DND-41 (cell line): ENCODE results near the gene NTM.

ENCODE experiments used
- EZH2 ChIP-seq: IDR thresholded peaks from 3 replicates; pipeline ENCODE4 v1.6.1; 2012; ENCODE audit warnings: borderline replicate concordance, low read depth, mild to moderate bottlenecking, moderate library complexity, low read length, inconsistent platforms; ENCODE audit not compliant: severe bottlenecking
- TF ChIP-seq, protein P1 (sequence below): IDR thresholded peaks from 2 replicates; pipeline ENCODE4 v1.5.1; 2012; ENCODE audit warnings: borderline replicate concordance, low read length, moderate library complexity, mild to moderate bottlenecking; ENCODE audit not compliant: poor library complexity, severe bottlenecking; ENCODE audit errors: extremely low read depth

DNA sequence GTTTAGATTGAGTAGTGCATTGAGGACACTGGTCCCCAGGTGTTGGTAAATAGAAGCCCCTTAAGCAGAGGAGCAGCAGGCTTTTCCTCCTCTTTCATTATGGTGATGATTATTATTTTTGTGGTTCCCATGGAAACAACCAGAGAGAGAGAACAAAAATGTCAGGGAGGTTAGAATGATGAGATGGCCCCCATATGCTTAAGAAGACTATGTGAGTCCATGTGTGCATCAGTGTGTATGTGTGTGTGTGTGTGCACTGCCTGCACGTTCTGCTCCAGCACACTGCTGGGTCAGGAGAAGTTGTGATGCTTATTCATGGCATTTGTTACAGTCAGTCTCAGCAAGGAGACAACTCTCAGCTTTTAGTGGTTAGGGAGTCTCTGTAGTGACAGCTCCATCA is 724.2 kb downstream of the NTM start:
- no peak for TF ChIP-seq EZH2
- TF ChIP-seq, protein P1, sequence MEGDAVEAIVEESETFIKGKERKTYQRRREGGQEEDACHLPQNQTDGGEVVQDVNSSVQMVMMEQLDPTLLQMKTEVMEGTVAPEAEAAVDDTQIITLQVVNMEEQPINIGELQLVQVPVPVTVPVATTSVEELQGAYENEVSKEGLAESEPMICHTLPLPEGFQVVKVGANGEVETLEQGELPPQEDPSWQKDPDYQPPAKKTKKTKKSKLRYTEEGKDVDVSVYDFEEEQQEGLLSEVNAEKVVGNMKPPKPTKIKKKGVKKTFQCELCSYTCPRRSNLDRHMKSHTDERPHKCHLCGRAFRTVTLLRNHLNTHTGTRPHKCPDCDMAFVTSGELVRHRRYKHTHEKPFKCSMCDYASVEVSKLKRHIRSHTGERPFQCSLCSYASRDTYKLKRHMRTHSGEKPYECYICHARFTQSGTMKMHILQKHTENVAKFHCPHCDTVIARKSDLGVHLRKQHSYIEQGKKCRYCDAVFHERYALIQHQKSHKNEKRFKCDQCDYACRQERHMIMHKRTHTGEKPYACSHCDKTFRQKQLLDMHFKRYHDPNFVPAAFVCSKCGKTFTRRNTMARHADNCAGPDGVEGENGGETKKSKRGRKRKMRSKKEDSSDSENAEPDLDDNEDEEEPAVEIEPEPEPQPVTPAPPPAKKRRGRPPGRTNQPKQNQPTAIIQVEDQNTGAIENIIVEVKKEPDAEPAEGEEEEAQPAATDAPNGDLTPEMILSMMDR, result no peak
